GM11168 (cell line): ENCODE results near the gene C19orf44.

Source experiments
- in situ Hi-C: fragments of 300-500 bp; cut with MboI; formaldehyde crosslinking; loops from one replicate; pipeline ENCODE4 v1.12.0; 2022; ENCODE audit warnings: low sequenced_read_pairs; ENCODE audit not compliant: unreplicated experiment

C19orf44 gene

GRCh38 chr19:16566161-16566560 is 70.0 kb downstream of the C19orf44 start:
- in situ Hi-C loops = no loop called here

- in situ Hi-C loops = no loop called here
Measured at GRCh38 chr19:16566702-16567101, 70.5 kb downstream of the C19orf44 start.

- in situ Hi-C loops = no loop called here
Measured at GRCh38 chr19:16569609-16570320, 73.6 kb downstream of the C19orf44 start.
